HG02943 (cell line): ENCODE data around the gene RNASE9.
"Not testable (repeated sequence)": the region's sequence is repeated elsewhere in the genome, so short reads cannot be mapped to it uniquely, and the experiment has no call there.

ENCODE experiments used
- ATAC-seq: cut with Tn5 transposase; IDR thresholded peaks from one replicate; pipeline ENCODE4 v1.9.1; 2021; ENCODE audit warnings: mild to moderate bottlenecking, low read depth, moderate library complexity; ENCODE audit not compliant: unreplicated experiment

The RNASE9 gene

GRCh38 chr14:20578784-20579502 is 18.1 kb upstream of the RNASE9 start:
- ATAC-seq: no peak

- no peak for ATAC-seq
Observed at GRCh38 chr14:20578325-20578724, 17.5 kb upstream of the RNASE9 start.

GRCh38 chr14:20572382-20572990 is 11.6 kb upstream of the RNASE9 start:
- ATAC-seq: not testable (repeated sequence)

DNA sequence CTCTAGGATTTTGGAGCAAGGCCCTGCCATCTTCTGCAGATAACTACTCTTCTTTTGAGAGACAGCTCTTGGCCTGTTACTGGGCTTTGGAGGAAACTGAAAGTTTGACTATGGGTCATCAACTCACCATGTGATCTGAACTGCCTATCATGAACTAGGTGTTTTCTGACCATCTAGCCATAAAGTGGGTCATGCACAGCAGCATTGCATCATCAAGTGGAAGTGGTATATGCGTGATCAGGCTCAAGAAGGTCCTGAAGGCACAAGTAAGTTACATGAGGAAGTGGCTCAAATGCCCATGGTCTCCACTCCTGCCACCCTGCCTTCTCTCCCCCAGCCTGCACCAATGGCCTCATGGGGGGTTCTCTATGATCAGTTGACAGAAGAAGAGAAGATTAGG is 9.9 kb upstream of the RNASE9 start:
- ATAC-seq: not testable (repeated sequence)

DNA sequence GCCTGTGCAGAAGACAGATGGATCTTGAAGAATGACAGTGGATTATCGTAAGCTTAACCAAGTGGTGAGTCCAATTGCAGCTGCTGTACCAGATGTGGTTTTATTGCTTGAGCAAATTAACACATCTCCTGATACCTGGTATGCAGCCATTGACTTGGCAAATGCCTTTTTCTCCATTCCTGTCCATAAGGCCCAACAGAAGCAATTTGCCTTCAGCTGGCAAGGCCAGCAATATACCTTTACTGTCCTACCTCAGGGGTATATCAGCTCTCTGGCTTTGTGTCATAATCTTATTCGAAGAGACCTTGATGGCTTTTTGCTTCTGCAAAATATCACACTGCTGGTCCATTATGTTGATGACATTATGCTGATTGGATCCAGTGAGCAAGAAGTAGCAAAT is 9.0 kb upstream of the RNASE9 start:
- ATAC-seq: not testable (repeated sequence)

- no peak for ATAC-seq
Observed at GRCh38 chr14:20569066-20569465, 8.2 kb upstream of the RNASE9 start.

DNA sequence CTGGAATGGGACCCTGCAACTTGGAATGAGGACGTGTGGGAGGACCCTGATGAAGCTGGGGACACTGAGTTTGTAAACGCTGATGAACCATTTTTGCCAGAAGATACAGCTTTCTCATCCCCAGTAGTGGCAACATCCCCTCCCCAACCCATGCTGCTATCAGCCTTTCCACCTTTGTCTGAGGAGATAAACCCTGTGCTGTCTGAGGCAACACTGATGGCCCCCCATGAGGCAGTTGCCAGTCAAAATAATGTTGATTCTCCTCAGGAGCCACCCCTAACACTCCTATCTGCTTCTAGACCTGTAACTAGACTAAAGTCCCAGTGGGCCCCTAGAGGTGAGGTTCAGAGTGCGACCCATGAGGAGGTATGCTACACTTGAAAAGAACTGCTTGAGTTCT is 7.5 kb upstream of the RNASE9 start:
- no peak for ATAC-seq

DNA sequence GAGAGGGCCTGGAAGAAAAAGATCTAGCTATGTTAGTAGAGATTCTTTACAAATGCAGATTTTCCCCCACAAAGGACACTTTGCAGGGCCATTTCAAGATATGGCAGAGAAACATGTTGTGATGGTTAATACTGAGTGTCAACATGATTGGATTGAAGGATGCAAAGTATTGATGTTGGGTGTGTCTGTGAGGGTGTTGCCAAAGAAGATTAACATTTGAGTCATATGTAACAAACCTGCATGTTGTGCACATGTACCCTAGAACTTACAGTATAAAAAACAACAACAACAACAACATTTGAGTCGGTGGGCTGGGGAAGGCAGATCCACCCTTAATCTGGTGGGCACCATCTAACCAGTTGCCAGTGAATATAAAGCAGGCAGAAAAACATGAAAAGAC is 6.4 kb upstream of the RNASE9 start:
- ATAC-seq: not testable (repeated sequence)

GRCh38 chr14:20564501-20564997 is 3.7 kb upstream of the RNASE9 start:
- ATAC-seq: no peak

DNA sequence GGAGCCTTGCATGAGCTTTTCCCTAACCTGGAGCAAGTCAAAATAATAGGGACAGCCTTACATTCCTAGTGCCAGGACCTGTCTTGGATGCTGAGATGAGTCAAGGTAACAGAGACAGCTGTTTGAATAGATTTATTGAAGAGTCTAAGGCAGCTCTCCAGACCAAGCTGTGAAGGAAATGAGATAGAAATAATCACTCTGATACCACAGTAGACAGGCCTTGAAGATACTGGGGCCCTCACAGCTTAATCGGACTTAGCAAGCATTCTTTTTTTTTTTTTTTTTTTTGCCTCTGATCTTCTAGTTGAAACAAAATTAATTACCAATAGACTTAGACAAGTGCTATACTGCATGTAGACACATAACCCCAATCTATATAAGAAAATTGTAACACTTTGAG is 3.1 kb upstream of the RNASE9 start:
- ATAC-seq: no peak

DNA sequence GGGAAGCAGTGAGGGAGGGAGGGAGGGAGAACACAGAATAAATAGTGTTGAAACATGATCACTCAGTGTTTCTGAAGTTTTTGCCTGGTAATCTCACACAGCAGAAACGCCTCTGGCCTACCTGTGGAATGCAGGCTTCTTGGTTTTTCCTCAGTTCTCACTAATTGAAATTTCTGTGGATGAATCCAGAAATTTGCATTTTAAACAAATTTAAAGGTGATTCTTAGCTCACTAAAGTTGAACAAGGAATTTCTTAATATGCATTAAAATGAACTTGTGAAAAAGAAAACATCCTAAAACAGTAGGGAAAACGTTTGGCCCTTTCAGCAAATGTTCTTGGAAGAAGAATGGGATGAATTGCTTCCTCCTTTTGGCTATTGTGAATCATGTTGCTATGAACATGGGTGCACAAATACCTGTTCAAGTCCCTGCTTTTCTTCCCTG is 1.4 kb downstream of the RNASE9 start:
- no peak for ATAC-seq

DNA sequence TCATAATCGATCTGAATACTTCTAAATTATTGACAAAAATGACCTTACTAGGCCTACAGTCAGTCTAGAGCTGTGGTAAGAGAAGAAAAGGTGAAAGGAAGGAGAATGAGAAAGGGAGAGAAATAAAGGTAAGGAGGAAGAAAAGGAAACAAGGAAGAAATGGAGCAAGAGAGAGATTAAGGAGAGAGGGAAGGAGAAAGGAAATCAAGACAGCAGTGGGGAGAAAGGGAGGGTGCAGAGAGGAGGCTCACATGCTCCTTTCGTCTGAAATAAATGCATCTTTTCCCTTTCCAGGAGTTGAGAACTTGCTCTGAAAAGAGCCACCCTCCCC is 3.7 kb downstream of the RNASE9 start:
- ATAC-seq: no peak

- no peak for ATAC-seq
Observed at GRCh38 chr14:20556500-20557211, 4.2 kb downstream of the RNASE9 start.

- no peak for ATAC-seq
Observed at GRCh38 chr14:20555845-20556244, 5.0 kb downstream of the RNASE9 start.

GRCh38 chr14:20553024-20553423 is 7.8 kb downstream of the RNASE9 start:
- no peak for ATAC-seq

- no peak for ATAC-seq
Observed at GRCh38 chr14:20551606-20552005, 9.2 kb downstream of the RNASE9 start.

- no peak for ATAC-seq
Observed at GRCh38 chr14:20550926-20551325, 9.9 kb downstream of the RNASE9 start.

DNA sequence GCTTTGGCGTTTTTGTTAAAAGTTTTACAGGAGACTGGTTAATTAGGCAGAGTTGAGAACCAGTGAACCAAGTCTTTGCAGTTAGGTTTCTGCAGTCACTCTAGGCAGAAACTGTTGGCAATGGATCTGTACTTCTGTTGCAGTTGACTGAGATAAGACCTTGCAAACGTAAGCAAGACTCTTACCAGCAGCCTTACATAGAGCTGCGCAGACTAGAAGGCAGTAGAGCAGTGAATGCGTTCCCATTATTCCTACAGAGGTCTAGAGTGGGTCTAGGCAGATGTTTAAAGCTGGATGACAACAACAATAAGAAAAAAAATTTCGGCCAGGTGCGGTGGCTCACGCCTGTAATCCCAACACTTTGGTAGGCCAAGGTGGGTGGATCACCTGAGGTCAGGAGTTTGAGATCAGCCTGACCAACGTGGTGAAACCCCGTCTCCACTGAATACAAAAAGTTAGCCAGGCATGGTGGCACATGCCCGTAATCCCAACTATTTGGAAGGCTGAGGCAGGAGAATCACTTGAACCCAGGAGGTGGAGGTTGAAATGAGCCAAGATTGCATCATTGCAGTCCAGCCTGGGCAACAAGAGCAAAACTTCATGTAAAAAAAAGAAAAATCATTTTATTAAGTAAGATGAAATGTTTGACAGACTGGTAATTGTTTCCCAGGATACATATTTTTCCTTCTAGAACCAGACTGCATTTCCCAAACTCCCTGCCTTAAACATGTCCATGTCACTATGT is 12.3 kb downstream of the RNASE9 start:
- ATAC-seq: no peak

DNA sequence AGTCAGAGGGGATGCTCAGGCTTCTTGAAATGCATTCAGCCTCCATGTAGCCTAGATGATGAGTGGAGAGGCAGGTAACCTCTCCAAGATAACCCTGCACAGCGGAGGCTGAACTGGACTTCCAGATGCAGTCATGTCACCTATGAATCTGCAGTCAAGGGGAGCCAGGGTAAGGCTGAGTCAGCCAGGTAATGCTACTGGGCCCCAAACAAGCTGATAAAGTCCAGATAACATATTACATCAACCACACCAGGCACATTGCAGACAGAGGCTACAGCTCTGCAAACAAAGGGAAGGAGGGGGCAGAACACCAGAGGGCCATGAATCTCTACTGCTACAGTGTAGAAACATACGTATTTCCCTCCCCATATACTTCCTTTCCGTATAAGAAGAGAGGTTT is 14.0 kb downstream of the RNASE9 start:
- ATAC-seq: no peak

DNA sequence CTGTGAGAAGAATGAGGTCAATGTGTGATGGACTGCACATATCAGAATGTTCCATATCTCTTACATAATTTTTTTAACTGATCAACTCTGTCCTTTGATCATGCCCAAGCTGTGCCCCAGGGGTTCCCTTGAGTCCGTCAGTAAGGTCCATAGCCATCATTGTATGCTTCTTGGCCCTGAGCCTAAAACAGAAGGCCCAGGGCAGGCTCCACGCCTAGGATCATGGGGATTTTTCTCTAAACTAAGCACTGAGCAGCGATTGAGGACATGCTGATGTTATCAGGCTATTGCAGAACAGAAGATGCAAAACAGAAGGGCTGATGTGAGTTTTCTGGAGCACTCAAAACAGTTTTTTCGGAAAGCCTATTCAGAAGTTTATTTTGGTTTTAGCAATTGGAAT is 20.9 kb downstream of the RNASE9 start:
- ATAC-seq: no peak
